Measurements from ENCODE around the gene CASQ2. TPM values are rescaled to one million over a fixed set of nuclear protein-coding genes. Genes with fewer than 3 reads are reported as not detected.

Gene CASQ2
- polyA plus RNA-seq, 3 donors: not detected

DNA sequence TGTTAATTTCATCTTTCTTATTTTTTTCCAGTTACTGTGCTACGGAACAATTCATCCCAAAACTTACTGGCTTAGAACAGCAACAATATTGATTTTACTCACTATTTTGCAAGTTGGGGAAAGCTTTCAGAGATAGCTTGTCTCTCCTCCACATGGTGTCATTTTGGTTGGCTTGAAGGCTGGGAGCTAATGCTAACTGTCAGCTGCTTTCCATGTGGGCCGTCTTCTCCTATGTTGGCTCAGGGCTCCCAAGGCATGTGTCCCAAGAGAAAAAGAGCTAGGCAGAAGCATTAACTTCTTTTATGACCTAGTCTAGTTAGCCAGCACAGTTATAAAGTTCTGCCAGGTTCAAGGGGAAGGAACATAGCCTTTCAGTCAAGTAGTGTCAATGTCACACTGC is 33.9 kb upstream of the CASQ2 start:
- Histone ChIP-seq H3K4me1 (ENCODE audit: control insufficient read depth in 1 of 2, insufficient read depth in 2 of 2, low read length in 2 of 2) (no peaks in the 10 kb centered on the region), H3K79me2 (ENCODE audit: insufficient read depth, low read length) (no peaks in the 10 kb centered on the region), H3K27me3 (ENCODE audit: control insufficient read depth in 2 of 2, insufficient read depth in 2 of 2, low read length in 2 of 2) (no peaks in the 10 kb centered on the region), H4K20me1 (ENCODE audit: insufficient read depth, low read length) (no peaks in the 10 kb centered on the region), H3K9ac (ENCODE audit: insufficient read depth, low read length, poor library complexity, severe bottlenecking) (no peak overlapping the region), H3K9me3 (replicated peaks in 1 of 2; ENCODE audit: control insufficient read depth in 1 of 2, insufficient read depth in 1 of 2, low read length in 2 of 2) (no peaks in the 10 kb centered on the region), H2AFZ (ENCODE audit: insufficient read depth, low read depth, low read length, poor library complexity, severe bottlenecking) (no peak overlapping the region), H3K4me3 (replicated peaks in 1 of 3; ENCODE audit: low read depth in 2 of 3, low read length in 3 of 3) (no peak overlapping the region), H3K27ac (ENCODE audit: low read depth in 1 of 2, low read length in 2 of 2) (no peak overlapping the region), H3K36me3 (replicated peaks in 1 of 2; ENCODE audit: control insufficient read depth in 1 of 2, insufficient read depth in 2 of 2, low read length in 2 of 2) (no peaks in the 10 kb centered on the region), H3K4me2 (replicated peaks; ENCODE audit: extremely low read depth, low read length, poor library complexity, severe bottlenecking) (no peak overlapping the region)
- WGBS (ENCODE audit: insufficient coverage): 88% methylated on average over 1 of the region's 2 CpGs
- H3K4me1 Mint-ChIP-seq: no peaks in the 10 kb centered on the region
- TF ChIP-seq, protein P1, sequence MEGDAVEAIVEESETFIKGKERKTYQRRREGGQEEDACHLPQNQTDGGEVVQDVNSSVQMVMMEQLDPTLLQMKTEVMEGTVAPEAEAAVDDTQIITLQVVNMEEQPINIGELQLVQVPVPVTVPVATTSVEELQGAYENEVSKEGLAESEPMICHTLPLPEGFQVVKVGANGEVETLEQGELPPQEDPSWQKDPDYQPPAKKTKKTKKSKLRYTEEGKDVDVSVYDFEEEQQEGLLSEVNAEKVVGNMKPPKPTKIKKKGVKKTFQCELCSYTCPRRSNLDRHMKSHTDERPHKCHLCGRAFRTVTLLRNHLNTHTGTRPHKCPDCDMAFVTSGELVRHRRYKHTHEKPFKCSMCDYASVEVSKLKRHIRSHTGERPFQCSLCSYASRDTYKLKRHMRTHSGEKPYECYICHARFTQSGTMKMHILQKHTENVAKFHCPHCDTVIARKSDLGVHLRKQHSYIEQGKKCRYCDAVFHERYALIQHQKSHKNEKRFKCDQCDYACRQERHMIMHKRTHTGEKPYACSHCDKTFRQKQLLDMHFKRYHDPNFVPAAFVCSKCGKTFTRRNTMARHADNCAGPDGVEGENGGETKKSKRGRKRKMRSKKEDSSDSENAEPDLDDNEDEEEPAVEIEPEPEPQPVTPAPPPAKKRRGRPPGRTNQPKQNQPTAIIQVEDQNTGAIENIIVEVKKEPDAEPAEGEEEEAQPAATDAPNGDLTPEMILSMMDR (IDR thresholded peaks at IDR 0.05): no peak
- DNase-seq: no peak
- H3K36me3 Mint-ChIP-seq: no peaks in the 10 kb centered on the region
- peaks cover 0 to 2% (median 0%) of the 10 kb centered on the region in 7 donors for H3K9me3 Mint-ChIP-seq
- peaks cover 0 to 6% (median 0%) of the 10 kb centered on the region in 3 donors for H3K27me3 Mint-ChIP-seq (ENCODE audit: low read depth in 3 of 3)
- no peak overlapping the region for H3K4me3 Mint-ChIP-seq
- intact Hi-C loops (cut with micrococcal nuclease): loop anchor here in 1 of 2 donors (10.0 kb wide), 1 partner anchor 182 kb away; no protein-coding TSS in a partner anchor
- H3K27ac Mint-ChIP-seq: no peak overlapping the region

DNA sequence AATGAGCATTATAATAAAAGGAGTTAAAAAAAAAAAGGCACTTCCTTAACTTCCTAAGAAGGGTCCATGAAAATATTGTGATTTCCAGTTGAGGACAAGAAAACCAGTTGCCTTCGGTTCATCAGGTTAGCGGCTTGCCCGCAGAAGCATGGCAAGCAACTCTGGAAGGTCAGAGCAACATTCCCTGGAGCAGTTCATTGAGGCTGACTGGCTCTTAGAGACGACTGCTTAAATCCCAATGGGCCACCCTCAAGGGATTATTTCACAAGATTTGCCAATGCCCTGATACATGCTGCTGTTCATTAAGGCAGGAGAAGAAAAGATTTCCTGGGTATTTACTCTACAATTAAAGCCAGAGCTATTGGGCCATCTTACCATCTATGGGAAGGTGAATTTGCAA is 29.0 kb upstream of the CASQ2 start:
- Histone ChIP-seq H3K9ac (ENCODE audit: insufficient read depth, low read length, poor library complexity, severe bottlenecking) (no peak overlapping the region), H3K4me3 (replicated peaks in 1 of 3; ENCODE audit: low read depth in 2 of 3, low read length in 3 of 3) (no peak overlapping the region), H3K9me3 (replicated peaks in 1 of 2; ENCODE audit: control insufficient read depth in 1 of 2, insufficient read depth in 1 of 2, low read length in 2 of 2) (no peaks in the 10 kb centered on the region), H3K4me2 (replicated peaks; ENCODE audit: extremely low read depth, low read length, poor library complexity, severe bottlenecking) (no peak overlapping the region), H4K20me1 (ENCODE audit: insufficient read depth, low read length) (no peaks in the 10 kb centered on the region), H3K27ac (ENCODE audit: low read depth in 1 of 2, low read length in 2 of 2) (no peak overlapping the region), H3K4me1 (ENCODE audit: control insufficient read depth in 1 of 2, insufficient read depth in 2 of 2, low read length in 2 of 2) (no peaks in the 10 kb centered on the region), H3K79me2 (ENCODE audit: insufficient read depth, low read length) (no peaks in the 10 kb centered on the region), H2AFZ (ENCODE audit: insufficient read depth, low read depth, low read length, poor library complexity, severe bottlenecking) (no peak overlapping the region), H3K27me3 (ENCODE audit: control insufficient read depth in 2 of 2, insufficient read depth in 2 of 2, low read length in 2 of 2) (no peaks in the 10 kb centered on the region), H3K36me3 (replicated peaks in 1 of 2; ENCODE audit: control insufficient read depth in 1 of 2, insufficient read depth in 2 of 2, low read length in 2 of 2) (no peaks in the 10 kb centered on the region)
- no peak overlapping the region for H3K27ac Mint-ChIP-seq
- no peak for DNase-seq
- H3K4me3 Mint-ChIP-seq: no peak overlapping the region
- 100% methylated on average over 4 of the region's 4 CpGs for WGBS (ENCODE audit: insufficient coverage)
- H3K9me3 Mint-ChIP-seq: peaks cover 0 to 2% (median 0%) of the 10 kb centered on the region in 7 donors
- TF ChIP-seq, protein P1 (IDR thresholded peaks at IDR 0.05): no peak
- no peaks in the 10 kb centered on the region for H3K36me3 Mint-ChIP-seq
- no peaks in the 10 kb centered on the region for H3K4me1 Mint-ChIP-seq
- H3K27me3 Mint-ChIP-seq (ENCODE audit: low read depth in 3 of 3): peaks cover 3 to 12% (median 8%) of the 10 kb centered on the region in 3 donors
- intact Hi-C loops (cut with micrococcal nuclease): no loop called here
